GM21619 (cell line): Measurements from ENCODE around the gene GMDS.

Experiments
- ATAC-seq: cut with Tn5 transposase; IDR thresholded peaks from one replicate; pipeline ENCODE4 v1.9.1; 2021; ENCODE audit not compliant: unreplicated experiment

GMDS gene

GRCh38 chr6:2103765-2104523, 141.5 kb downstream of the GMDS start:
- ATAC-seq = no peak

- no peak for ATAC-seq
Observed at GRCh38 chr6:2102966-2103365, 142.4 kb downstream of the GMDS start.

GRCh38 chr6:2102316-2102883, 143.0 kb downstream of the GMDS start:
- ATAC-seq = no peak

- ATAC-seq = no peak
Observed at GRCh38 chr6:2101213-2101612, 144.2 kb downstream of the GMDS start.

GRCh38 chr6:2099870-2100269, 145.5 kb downstream of the GMDS start:
- no peak for ATAC-seq

GRCh38 chr6:2097464-2097863, 147.9 kb downstream of the GMDS start:
- ATAC-seq = no peak

GRCh38 chr6:2094642-2095041, 150.8 kb downstream of the GMDS start:
- no peak for ATAC-seq

GRCh38 chr6:2086326-2086965, 159.0 kb downstream of the GMDS start:
- ATAC-seq = no peak

GRCh38 chr6:2085657-2086056, 159.7 kb downstream of the GMDS start:
- no peak for ATAC-seq

GRCh38 chr6:2081155-2082138, 164.0 kb downstream of the GMDS start:
- peak; percentile 84 for ATAC-seq

- no peak for ATAC-seq
Observed at GRCh38 chr6:2078888-2079287, 166.5 kb downstream of the GMDS start.

- ATAC-seq = no peak
Observed at GRCh38 chr6:2077826-2078225, 167.6 kb downstream of the GMDS start.

- no peak for ATAC-seq
Observed at GRCh38 chr6:2073476-2073875, 171.9 kb downstream of the GMDS start.

- ATAC-seq = no peak
Observed at GRCh38 chr6:2072453-2072852, 173.0 kb downstream of the GMDS start.

- no peak for ATAC-seq
Observed at GRCh38 chr6:2063547-2063946, 181.9 kb downstream of the GMDS start.

- ATAC-seq = no peak
Observed at GRCh38 chr6:2061880-2062279, 183.5 kb downstream of the GMDS start.

- ATAC-seq = no peak
Observed at GRCh38 chr6:2055911-2056310, 189.5 kb downstream of the GMDS start.

- no peak for ATAC-seq
Observed at GRCh38 chr6:2055143-2055542, 190.3 kb downstream of the GMDS start.

- ATAC-seq = no peak
Observed at GRCh38 chr6:2054516-2055067, 190.8 kb downstream of the GMDS start.

GRCh38 chr6:2053691-2054090, 191.7 kb downstream of the GMDS start:
- no peak for ATAC-seq

GRCh38 chr6:2047855-2048254, 197.6 kb downstream of the GMDS start:
- ATAC-seq = no peak
